Ovary (tissue), 9 donors: ENCODE results near the gene PLXNA4. TPM values are rescaled to one million over a fixed set of nuclear protein-coding genes. Genes with fewer than 3 reads are reported as not detected.

Experiments
- DNase-seq, 5 donors: peaks; one replicate each; pipeline ENCODE4 v3.0.0-alpha.2; 2019 to 2020
- H3K27ac ChIP-seq, 2 donors: fragments of 200-600 bp; one replicate each; pipeline versions ENCODE4 v1.5.1 to v1.8.0; 2019 to 2022
- H3K27me3 ChIP-seq: fragments of 200-600 bp; one replicate; pipeline ENCODE4 v1.8.0; 2022
- H3K36me3 ChIP-seq: fragments of 200-600 bp; sonication (generic); one replicate; pipeline ENCODE4 v1.5.1; 2019
- H3K4me1 ChIP-seq: one replicate; pipeline ENCODE4 v1.8.1; 2013; ENCODE audit warnings: mild to moderate bottlenecking, moderate library complexity; ENCODE audit not compliant: insufficient read depth
- H3K4me3 ChIP-seq: fragments of 200-600 bp; sonication (generic); one replicate; pipeline ENCODE4 v1.5.1; 2017
- H3K9me3 ChIP-seq, 2 donors: fragments of 200-600 bp in 1 of 2; sonication (generic) in 1 of 2; one replicate each; pipeline versions ENCODE4 v1.5.1 to v1.8.1; 2013 to 2019; ENCODE audit warnings: mild to moderate bottlenecking in 1 of 2, moderate library complexity in 1 of 2
- CTCF ChIP-seq, 3 donors: fragments of 450-650 bp in 2 of 3; fragments of 200-600 bp in 1 of 3; IDR thresholded peaks; one replicate each; pipeline versions ENCODE4 v1.5.1 to v1.8.0; 2016 to 2022; ENCODE audit warnings: antibody characterized with exemption in 3 of 3, mild to moderate bottlenecking in 1 of 3
- EP300 ChIP-seq: sonication (generic); formaldehyde crosslinking; IDR thresholded peaks from one replicate; pipeline ENCODE4 v1.6.1; 2017; ENCODE audit warnings: antibody characterized with exemption
- POLR2A ChIP-seq: fragments of 450-650 bp; IDR thresholded peaks from one replicate; pipeline ENCODE4 v1.6.1; 2017; ENCODE audit warnings: antibody characterized with exemption, mild to moderate bottlenecking, moderate library complexity
- WGBS, 3 donors: extraction: QIAGEN DNeasy Blood & Tissue Kit in 1 of 3; methylation state at CpG; one replicate each; pipeline versions ENCODE4 v1.1.5 to v1.1.7; 2013 to 2017; 5-methylcytosine and 5-hydroxymethylcytosine counted together
- intact Hi-C, 4 donors: fragments of 100-400 bp; cut with DNase I; formaldehyde crosslinking; loops; one replicate each; pipeline versions ENCODE4 v1.11.0 to v1.15.1; 2022 to 2023
- polyA plus RNA-seq, 2 donors: library from polyadenylated mRNA; stranded (reverse); fragments of 200-250 nt in 1 of 2; fragments of 350-450 nt in 1 of 2; fragmentation: Illumina TruSeq in 1 of 2; extraction: RNeasy Lipid Tissue Mini Kit (QIAGEN cat#74804) in 1 of 2; gene quantifications; one replicate each; pipeline ENCODE4 v1.2.3, GENCODE V29; 2013 to 2014
- total RNA-seq, 7 donors: library from RNA; depleted of rRNA in 2 of 7; stranded (reverse); fragments of >200 nt in 2 of 7; fragmentation: NEBNext Ultra II Directional in 3 of 7; extraction: Animal tissue kit (Norgen Biotek cat#: 25700) in 3 of 7; gene quantifications; one replicate each; pipeline versions ENCODE4 v1.1.0 to v1.2.4, GENCODE V29; 2016 to 2023
- donor health status: DM: no; HTN: no; CAD: no; lungs with moderate emphysema.
- donor health status: DM: no; HTN: no; CAD: no.
- donor health status: Bipolar disorder and iron deficiency.
- donor health status: DM: yes; HTN: yes; CAD: no.
- donor health status: DM: no; HTN: no; CAD: no.
- donor health status: DM: yes; HTN: yes; CAD: no.

The PLXNA4 gene
- total and polyA plus RNA-seq, 9 donors: 5.1 to 39.9 (median 11.4) TPM

DNA sequence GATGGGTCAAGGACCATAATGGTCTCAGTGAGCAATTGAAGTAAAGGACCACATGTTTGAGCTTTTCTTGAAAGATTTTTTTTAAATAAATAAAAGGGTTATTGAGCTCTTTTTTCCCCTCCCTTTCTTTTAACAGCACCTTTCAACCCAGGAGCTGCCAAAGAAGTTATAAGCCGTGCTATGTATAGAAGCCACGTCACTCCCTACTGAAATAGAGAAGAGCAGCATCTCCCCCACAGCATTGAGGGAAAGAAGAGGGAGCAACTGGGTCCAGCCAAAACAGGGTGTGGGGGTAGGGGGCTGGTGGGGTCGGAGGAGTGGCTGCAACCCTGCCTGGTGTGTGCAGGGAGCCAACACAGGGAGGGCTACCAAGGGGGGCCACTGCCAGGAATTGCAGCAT lies 227.2 kb downstream of the PLXNA4 start:
- Histone ChIP-seq H3K4me3 (no peak overlapping the region), H3K27ac (no peak overlapping the region), H3K9me3 (no peaks in the 10 kb centered on the region), H3K36me3 (no peaks in the 10 kb centered on the region), H3K27me3 (no peaks in the 10 kb centered on the region), H3K4me1 (peaks cover 22% of the 10 kb centered on the region)
- WGBS, 3 donors: 37 to 62% (median 48%) methylated on average over 3 of the region's 3 CpGs
- TF ChIP-seq POLR2A (no peak), EP300 (no peak), CTCF (IDR thresholded peaks at IDR 0.05) (no peak)
- intact Hi-C loops: no loop called here
- DNase-seq: no peak

GRCh38 chr7:132348341-132348740 lies 227.9 kb downstream of the PLXNA4 start:
- H3K9me3 ChIP-seq: no peaks in the 10 kb centered on the region
- H3K27ac ChIP-seq: no peak overlapping the region
- peaks cover 17% of the 10 kb centered on the region for H3K4me1 ChIP-seq
- WGBS, 3 donors: 89 to 91% (median 89%) methylated on average over 4 of the region's 4 CpGs
- H3K27me3 ChIP-seq: no peaks in the 10 kb centered on the region
- no peak for TF ChIP-seq EP300
- no peak for TF ChIP-seq CTCF (IDR thresholded peaks at IDR 0.05)
- no peak for TF ChIP-seq POLR2A
- intact Hi-C loops: no loop called here
- H3K36me3 ChIP-seq: no peaks in the 10 kb centered on the region
- no peak overlapping the region for H3K4me3 ChIP-seq
- DNase-seq: no peak

DNA sequence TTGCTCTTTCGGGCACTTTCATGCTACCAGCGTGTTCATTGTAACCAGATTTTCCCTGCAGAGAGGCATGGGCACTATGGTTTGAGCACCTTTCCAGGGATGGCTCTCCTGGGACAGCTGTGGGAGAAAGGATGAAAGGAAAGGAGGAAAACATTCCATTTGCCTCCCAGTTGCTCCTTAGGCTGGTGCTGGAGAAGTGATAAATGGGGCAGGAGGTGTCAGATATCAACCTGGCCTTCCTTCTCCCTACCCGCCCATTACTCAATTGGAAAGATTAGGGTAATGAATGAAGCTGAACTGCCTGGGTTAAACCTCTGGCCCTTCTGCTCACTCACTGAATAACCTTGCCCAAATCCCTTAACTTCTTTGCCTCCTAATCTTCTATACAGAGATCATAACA lies 228.4 kb downstream of the PLXNA4 start:
- intact Hi-C loops: no loop called here
- Histone ChIP-seq H3K4me3 (no peak overlapping the region), H3K27ac (no peak overlapping the region), H3K27me3 (no peaks in the 10 kb centered on the region), H3K36me3 (no peaks in the 10 kb centered on the region), H3K9me3 (no peaks in the 10 kb centered on the region), H3K4me1 (peaks cover 17% of the 10 kb centered on the region)
- TF ChIP-seq POLR2A (no peak), CTCF (IDR thresholded peaks at IDR 0.05) (no peak), EP300 (no peak)
- no peak for DNase-seq
- WGBS, 3 donors: 90 to 96% (median 93%) methylated on average over 3 of the region's 3 CpGs

GRCh38 chr7:132347123-132347522 lies 229.1 kb downstream of the PLXNA4 start:
- no peak for DNase-seq
- Histone ChIP-seq H3K36me3 (no peaks in the 10 kb centered on the region), H3K4me3 (no peak overlapping the region), H3K4me1 (peaks cover 12% of the 10 kb centered on the region), H3K27me3 (no peaks in the 10 kb centered on the region), H3K27ac (no peak overlapping the region), H3K9me3 (no peaks in the 10 kb centered on the region)
- intact Hi-C loops: no loop called here
- no peak for TF ChIP-seq CTCF (IDR thresholded peaks at IDR 0.05)
- TF ChIP-seq POLR2A: no peak
- no peak for TF ChIP-seq EP300
- 89 to 91% (median 90%) methylated on average over 7 of the region's 7 CpGs for WGBS, 3 donors
